Right lobe of liver (tissue), 4 donors: ENCODE data around the gene PVRIG.

Experiments used
- CTCF ChIP-seq, 4 donors: fragments of 200-600 bp in 3 of 4; fragments of 450-650 bp in 1 of 4; IDR thresholded peaks; one replicate each; pipeline versions ENCODE4 v1.5.1 to v1.8.0; 2016 to 2022; ENCODE audit warnings: antibody characterized with exemption in 4 of 4, mild to moderate bottlenecking in 2 of 4
- POLR2A ChIP-seq: fragments of 450-650 bp; IDR thresholded peaks from one replicate; pipeline ENCODE4 v1.6.1; 2017; ENCODE audit warnings: antibody characterized with exemption, mild to moderate bottlenecking
- donor health status: DM: no; HTN: no; CAD: no.
- donor health status: DM: no; HTN: no; CAD: no.
- donor health status: DM: no; HTN: yes; CAD: no.

GRCh38 chr7:100170101-100170897 is 49.5 kb upstream of the PVRIG start:
- TF ChIP-seq POLR2A (no peak), CTCF (IDR thresholded peaks at IDR 0.05) (no peak)
